ENCODE data around the gene UTF1. TPM values are rescaled to one million over a fixed set of nuclear protein-coding genes. Genes with fewer than 3 reads are reported as not detected.

Gene UTF1
- total RNA-seq, 1 donor from 2014 or later: not detected

DNA sequence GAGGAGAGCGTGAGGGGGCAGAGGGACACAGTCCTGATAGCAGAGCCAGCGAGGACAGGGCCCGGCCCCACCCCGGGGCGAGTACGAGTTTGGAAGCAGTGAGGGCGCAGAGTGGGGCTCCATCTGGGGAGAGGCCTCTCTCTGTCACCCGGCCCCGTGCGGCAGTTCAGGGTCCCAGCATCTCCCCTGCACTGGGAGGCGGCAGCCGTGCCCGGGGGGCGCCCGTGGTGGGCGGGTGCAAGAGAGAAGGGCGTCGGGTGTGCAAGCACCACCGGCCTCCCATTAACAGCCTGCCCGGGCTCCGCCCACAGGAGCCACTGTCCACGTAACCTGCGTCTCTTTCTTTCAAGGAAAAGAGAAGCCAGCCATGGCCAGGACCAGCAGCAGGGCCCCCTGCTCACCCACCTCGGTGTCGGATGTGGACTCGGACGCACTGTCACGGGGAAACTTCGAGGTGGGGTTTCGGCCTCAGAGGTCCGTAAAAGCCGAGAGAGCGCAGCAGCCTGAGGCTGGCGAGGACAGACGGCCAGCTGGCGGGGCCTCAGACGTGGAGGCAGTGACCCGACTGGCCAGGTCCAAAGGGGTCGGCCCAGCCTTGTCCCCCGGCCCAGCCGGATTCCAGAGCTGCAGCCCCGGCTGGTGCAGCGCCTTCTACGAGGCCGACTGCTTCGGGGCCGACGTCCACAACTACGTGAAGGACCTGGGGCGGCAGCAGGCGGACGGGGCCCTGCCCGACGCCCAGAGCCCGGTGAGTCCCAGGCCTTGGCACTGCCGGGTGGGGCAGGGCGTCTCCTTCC is 28.7 kb upstream of the UTF1 start:
- TF ChIP-seq POLR2A (IDR thresholded peaks at IDR 0.05): no peak
- no peak for TF ChIP-seq POLR2AphosphoS5 (IDR thresholded peaks at IDR 0.05; ENCODE audit: insufficient read depth in 1 of 2, low read depth in 1 of 2)
- no peak for TF ChIP-seq CTCF (IDR thresholded peaks at IDR 0.05)
- Histone ChIP-seq H3K36me3 (no peaks in the 10 kb centered on the region), H3K4me1 (no peaks in the 10 kb centered on the region), H3K9me3 (no peaks in the 10 kb centered on the region), H3K27me3 (no peaks in the 10 kb centered on the region), H3K4me3 (no peak overlapping the region), H3K27ac (no peak overlapping the region)
- no peak for DNase-seq (ENCODE audit: extremely low spot score in 2 of 2)
- intact Hi-C loops (cut with DNase I): no loop called here

DNA sequence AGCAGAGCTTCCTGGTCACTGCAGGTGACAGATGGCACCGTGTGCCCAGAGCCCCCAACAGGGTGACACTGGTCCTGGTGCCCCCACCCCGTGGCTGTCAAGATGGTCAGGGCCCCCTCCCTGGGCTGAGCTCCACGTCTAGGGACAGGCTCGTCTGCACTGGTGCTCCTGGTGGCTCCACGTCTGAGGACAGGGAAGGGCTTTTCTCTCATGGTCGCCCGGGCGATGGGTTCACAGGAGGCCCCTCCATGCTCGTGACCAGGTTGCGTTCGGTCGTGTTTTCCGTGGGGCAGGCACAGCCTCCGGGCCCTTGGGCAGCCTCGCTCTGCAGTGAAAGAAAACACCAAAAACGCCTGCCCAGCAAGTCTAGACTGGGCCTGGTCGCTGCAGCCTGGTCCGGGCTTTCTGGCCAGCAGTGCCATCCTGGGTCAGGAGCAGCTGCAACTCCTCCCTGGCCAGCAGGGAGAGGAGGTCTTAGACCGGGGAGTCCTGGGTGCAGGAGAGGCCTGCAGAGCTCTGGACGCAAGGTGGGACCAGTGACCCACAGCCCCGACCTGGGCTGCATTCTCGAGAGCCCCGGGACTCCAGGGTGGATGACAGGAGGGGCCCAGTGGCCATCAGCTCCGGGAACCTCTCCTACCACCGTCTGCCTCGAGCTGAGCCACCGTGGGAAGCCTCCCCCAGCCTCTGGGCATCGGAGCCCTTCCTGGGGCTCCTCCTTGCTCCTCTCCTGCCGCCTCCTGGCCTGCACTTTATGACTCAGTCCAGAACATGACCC is 27.9 kb upstream of the UTF1 start:
- Histone ChIP-seq H3K4me1 (no peaks in the 10 kb centered on the region), H3K36me3 (no peaks in the 10 kb centered on the region), H3K9me3 (no peaks in the 10 kb centered on the region), H3K27ac (no peak overlapping the region), H3K4me3 (no peak overlapping the region), H3K27me3 (no peaks in the 10 kb centered on the region)
- DNase-seq (ENCODE audit: extremely low spot score in 2 of 2): no peak
- no peak for TF ChIP-seq POLR2AphosphoS5 (IDR thresholded peaks at IDR 0.05; ENCODE audit: insufficient read depth in 1 of 2, low read depth in 1 of 2)
- intact Hi-C loops (cut with DNase I): no loop called here

GRCh38 chr10:133202778-133203651 is 27.0 kb upstream of the UTF1 start:
- Histone ChIP-seq H3K9me3 (no peaks in the 10 kb centered on the region), H3K27ac (no peak overlapping the region), H3K4me3 (no peak overlapping the region), H3K36me3 (no peaks in the 10 kb centered on the region), H3K4me1 (no peaks in the 10 kb centered on the region), H3K27me3 (no peaks in the 10 kb centered on the region)
- TF ChIP-seq POLR2AphosphoS5 (IDR thresholded peaks at IDR 0.05; ENCODE audit: insufficient read depth in 1 of 2, low read depth in 1 of 2): no peak
- DNase-seq (ENCODE audit: extremely low spot score in 2 of 2): no peak
- intact Hi-C loops (cut with DNase I): no loop called here

DNA sequence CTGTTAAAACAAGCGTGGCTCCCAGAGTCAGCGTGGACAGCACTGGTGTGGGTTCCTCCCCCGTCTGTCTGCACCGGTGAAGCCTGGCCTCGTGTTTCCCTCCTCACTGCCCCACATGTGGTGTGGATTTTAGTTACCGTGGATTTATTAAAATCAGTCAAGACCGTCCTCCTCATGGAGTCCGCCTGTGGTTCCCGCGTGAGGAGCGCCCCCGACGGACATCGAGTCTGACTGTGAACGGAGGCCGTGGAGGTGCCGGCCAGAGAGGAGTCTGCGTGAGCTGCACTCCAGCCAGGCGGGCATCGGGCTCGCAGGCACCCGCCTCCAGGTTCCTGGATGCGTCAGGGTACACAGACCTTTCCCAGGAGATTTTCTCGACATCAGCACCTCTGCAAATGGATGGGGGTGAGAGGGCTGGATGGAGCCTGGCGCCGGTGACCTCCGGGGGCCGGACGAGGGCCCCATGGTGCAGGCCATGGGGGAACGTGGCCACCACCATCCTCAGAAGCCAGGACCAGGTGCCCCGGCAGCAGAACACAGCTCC is 26.3 kb upstream of the UTF1 start:
- no peak for TF ChIP-seq POLR2AphosphoS5 (IDR thresholded peaks at IDR 0.05; ENCODE audit: insufficient read depth in 1 of 2, low read depth in 1 of 2)
- TF ChIP-seq CTCF (IDR thresholded peaks at IDR 0.05): no peak
- no peak for TF ChIP-seq POLR2A (IDR thresholded peaks at IDR 0.05)

DNA sequence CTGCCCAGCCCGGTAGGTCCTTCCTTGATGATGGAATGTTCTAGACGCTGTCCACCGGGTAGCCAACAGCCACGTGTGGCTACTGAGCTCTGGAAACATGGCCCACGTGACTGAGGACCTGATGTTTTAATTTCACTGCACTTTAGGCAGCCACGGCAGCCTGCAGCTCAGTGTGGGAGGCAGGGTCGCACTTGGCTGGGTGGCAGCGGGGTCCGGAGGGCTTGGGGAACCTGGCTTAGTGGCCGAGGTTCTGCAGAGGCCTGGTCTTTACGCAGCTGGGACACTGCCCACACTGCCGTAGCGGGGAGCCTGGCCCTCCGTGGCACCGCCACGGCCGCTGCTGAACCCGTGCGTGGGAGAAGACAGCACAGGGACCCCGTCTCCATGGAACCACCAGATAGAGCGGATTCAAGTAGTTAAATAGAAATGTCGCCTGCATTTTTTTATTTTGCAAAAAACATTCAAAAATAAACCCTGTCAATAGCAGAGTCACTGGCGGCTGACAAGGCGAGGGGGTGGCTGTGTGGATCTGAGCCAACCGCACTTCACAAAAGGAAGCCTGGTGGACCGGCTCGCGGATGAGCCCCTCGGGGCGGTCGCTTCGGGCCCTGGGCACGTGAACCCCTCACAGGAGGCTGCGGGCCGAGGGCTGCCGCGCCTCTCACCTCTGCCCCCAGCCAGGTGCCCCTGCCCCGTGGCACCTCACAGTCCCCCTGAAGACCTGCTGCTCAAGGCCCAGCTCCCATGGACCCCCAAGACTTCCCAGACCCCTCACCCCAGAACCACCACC is 25.6 kb upstream of the UTF1 start:
- TF ChIP-seq POLR2A (IDR thresholded peaks at IDR 0.05) (no peak), POLR2AphosphoS5 (IDR thresholded peaks at IDR 0.05; ENCODE audit: insufficient read depth in 1 of 2, low read depth in 1 of 2) (no peak), CTCF (IDR thresholded peaks at IDR 0.05) (no peak)
- no peak overlapping the region for H3K27ac ChIP-seq
- H3K4me1 ChIP-seq: no peaks in the 10 kb centered on the region
- no peak overlapping the region for H3K4me3 ChIP-seq
- intact Hi-C loops (cut with DNase I): no loop called here
- no peaks in the 10 kb centered on the region for H3K36me3 ChIP-seq
- H3K27me3 ChIP-seq: no peaks in the 10 kb centered on the region
- no peaks in the 10 kb centered on the region for H3K9me3 ChIP-seq
- DNase-seq (ENCODE audit: extremely low spot score in 2 of 2): no peak

More for the DNA sequence above, 26.3 kb upstream of the UTF1 start:
- intact Hi-C loops (cut with DNase I): no loop called here
- no peak for DNase-seq (ENCODE audit: extremely low spot score in 2 of 2)
- Histone ChIP-seq H3K9me3 (no peaks in the 10 kb centered on the region), H3K4me3 (no peak overlapping the region), H3K27ac (no peak overlapping the region), H3K36me3 (no peaks in the 10 kb centered on the region), H3K27me3 (no peaks in the 10 kb centered on the region), H3K4me1 (no peaks in the 10 kb centered on the region)

Measured in vagina (tissue), 2 donors.